Measurements from ENCODE around the gene GID8. TPM values are rescaled to one million over a fixed set of nuclear protein-coding genes. Genes with fewer than 3 reads are reported as not detected.

Gene GID8
- total and polyA plus RNA-seq, 9 of the 15 experiments (the other 6 are each of a cell fraction or from before 2014, with no cell fraction given), result 7.5 to 31.6 (median 22.2) TPM

DNA sequence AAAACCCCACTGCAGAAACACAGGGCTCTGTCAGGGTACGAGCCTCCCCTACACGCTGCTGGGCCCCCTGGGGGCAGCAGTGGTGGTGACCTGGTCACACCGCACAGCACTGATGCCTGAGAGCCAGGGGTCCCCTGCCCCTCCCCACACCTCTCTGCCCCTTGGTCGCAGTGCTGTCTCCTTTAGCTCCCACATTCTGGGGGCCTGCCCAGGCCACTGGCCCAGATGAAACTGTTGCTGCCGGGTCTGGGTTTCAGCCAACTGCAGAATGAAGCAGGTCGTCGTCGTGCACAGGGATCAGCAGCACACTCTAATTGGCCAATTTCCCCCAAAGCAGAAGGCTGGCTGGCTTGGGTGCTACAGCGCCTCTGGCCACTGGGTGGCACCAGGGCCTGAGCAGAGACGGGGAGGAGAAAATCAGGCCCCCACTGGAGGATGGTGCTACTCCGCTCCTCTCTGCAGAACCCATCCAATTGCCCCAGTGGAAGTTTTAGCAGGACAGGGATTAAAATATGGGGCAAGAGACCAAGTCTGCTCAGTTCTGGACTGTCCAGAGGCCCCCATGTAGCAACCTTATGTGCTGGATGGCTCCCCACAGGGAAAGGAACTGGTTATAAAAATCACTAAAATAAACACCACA, 37.8 kb upstream of the GID8 start (continued):
- TF ChIP-seq, protein P1, sequence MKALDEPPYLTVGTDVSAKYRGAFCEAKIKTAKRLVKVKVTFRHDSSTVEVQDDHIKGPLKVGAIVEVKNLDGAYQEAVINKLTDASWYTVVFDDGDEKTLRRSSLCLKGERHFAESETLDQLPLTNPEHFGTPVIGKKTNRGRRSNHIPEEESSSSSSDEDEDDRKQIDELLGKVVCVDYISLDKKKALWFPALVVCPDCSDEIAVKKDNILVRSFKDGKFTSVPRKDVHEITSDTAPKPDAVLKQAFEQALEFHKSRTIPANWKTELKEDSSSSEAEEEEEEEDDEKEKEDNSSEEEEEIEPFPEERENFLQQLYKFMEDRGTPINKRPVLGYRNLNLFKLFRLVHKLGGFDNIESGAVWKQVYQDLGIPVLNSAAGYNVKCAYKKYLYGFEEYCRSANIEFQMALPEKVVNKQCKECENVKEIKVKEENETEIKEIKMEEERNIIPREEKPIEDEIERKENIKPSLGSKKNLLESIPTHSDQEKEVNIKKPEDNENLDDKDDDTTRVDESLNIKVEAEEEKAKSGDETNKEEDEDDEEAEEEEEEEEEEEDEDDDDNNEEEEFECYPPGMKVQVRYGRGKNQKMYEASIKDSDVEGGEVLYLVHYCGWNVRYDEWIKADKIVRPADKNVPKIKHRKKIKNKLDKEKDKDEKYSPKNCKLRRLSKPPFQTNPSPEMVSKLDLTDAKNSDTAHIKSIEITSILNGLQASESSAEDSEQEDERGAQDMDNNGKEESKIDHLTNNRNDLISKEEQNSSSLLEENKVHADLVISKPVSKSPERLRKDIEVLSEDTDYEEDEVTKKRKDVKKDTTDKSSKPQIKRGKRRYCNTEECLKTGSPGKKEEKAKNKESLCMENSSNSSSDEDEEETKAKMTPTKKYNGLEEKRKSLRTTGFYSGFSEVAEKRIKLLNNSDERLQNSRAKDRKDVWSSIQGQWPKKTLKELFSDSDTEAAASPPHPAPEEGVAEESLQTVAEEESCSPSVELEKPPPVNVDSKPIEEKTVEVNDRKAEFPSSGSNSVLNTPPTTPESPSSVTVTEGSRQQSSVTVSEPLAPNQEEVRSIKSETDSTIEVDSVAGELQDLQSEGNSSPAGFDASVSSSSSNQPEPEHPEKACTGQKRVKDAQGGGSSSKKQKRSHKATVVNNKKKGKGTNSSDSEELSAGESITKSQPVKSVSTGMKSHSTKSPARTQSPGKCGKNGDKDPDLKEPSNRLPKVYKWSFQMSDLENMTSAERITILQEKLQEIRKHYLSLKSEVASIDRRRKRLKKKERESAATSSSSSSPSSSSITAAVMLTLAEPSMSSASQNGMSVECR (CRISPR knock-in tag; IDR thresholded peaks at IDR 0.05), result no peak
- TF ChIP-seq, protein P2, sequence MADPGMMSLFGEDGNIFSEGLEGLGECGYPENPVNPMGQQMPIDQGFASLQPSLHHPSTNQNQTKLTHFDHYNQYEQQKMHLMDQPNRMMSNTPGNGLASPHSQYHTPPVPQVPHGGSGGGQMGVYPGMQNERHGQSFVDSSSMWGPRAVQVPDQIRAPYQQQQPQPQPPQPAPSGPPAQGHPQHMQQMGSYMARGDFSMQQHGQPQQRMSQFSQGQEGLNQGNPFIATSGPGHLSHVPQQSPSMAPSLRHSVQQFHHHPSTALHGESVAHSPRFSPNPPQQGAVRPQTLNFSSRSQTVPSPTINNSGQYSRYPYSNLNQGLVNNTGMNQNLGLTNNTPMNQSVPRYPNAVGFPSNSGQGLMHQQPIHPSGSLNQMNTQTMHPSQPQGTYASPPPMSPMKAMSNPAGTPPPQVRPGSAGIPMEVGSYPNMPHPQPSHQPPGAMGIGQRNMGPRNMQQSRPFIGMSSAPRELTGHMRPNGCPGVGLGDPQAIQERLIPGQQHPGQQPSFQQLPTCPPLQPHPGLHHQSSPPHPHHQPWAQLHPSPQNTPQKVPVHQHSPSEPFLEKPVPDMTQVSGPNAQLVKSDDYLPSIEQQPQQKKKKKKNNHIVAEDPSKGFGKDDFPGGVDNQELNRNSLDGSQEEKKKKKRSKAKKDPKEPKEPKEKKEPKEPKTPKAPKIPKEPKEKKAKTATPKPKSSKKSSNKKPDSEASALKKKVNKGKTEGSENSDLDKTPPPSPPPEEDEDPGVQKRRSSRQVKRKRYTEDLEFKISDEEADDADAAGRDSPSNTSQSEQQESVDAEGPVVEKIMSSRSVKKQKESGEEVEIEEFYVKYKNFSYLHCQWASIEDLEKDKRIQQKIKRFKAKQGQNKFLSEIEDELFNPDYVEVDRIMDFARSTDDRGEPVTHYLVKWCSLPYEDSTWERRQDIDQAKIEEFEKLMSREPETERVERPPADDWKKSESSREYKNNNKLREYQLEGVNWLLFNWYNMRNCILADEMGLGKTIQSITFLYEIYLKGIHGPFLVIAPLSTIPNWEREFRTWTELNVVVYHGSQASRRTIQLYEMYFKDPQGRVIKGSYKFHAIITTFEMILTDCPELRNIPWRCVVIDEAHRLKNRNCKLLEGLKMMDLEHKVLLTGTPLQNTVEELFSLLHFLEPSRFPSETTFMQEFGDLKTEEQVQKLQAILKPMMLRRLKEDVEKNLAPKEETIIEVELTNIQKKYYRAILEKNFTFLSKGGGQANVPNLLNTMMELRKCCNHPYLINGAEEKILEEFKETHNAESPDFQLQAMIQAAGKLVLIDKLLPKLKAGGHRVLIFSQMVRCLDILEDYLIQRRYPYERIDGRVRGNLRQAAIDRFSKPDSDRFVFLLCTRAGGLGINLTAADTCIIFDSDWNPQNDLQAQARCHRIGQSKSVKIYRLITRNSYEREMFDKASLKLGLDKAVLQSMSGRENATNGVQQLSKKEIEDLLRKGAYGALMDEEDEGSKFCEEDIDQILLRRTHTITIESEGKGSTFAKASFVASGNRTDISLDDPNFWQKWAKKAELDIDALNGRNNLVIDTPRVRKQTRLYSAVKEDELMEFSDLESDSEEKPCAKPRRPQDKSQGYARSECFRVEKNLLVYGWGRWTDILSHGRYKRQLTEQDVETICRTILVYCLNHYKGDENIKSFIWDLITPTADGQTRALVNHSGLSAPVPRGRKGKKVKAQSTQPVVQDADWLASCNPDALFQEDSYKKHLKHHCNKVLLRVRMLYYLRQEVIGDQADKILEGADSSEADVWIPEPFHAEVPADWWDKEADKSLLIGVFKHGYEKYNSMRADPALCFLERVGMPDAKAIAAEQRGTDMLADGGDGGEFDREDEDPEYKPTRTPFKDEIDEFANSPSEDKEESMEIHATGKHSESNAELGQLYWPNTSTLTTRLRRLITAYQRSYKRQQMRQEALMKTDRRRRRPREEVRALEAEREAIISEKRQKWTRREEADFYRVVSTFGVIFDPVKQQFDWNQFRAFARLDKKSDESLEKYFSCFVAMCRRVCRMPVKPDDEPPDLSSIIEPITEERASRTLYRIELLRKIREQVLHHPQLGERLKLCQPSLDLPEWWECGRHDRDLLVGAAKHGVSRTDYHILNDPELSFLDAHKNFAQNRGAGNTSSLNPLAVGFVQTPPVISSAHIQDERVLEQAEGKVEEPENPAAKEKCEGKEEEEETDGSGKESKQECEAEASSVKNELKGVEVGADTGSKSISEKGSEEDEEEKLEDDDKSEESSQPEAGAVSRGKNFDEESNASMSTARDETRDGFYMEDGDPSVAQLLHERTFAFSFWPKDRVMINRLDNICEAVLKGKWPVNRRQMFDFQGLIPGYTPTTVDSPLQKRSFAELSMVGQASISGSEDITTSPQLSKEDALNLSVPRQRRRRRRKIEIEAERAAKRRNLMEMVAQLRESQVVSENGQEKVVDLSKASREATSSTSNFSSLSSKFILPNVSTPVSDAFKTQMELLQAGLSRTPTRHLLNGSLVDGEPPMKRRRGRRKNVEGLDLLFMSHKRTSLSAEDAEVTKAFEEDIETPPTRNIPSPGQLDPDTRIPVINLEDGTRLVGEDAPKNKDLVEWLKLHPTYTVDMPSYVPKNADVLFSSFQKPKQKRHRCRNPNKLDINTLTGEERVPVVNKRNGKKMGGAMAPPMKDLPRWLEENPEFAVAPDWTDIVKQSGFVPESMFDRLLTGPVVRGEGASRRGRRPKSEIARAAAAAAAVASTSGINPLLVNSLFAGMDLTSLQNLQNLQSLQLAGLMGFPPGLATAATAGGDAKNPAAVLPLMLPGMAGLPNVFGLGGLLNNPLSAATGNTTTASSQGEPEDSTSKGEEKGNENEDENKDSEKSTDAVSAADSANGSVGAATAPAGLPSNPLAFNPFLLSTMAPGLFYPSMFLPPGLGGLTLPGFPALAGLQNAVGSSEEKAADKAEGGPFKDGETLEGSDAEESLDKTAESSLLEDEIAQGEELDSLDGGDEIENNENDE (IDR thresholded peaks at IDR 0.05; ENCODE audit: low read depth, low read length), result no peak
- TF ChIP-seq KLF1 (tag; IDR thresholded peaks at IDR 0.05), result no peak
- TF ChIP-seq NCOA6 (IDR thresholded peaks at IDR 0.05), result no peak
- TF ChIP-seq, protein P3, sequence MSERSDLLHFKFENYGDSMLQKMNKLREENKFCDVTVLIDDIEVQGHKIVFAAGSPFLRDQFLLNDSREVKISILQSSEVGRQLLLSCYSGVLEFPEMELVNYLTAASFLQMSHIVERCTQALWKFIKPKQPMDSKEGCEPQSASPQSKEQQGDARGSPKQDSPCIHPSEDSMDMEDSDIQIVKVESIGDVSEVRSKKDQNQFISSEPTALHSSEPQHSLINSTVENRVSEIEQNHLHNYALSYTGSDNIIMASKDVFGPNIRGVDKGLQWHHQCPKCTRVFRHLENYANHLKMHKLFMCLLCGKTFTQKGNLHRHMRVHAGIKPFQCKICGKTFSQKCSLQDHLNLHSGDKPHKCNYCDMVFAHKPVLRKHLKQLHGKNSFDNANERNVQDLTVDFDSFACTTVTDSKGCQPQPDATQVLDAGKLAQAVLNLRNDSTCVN (CRISPR knock-in tag; IDR thresholded peaks at IDR 0.05), result no peak
- TF ChIP-seq, protein P4, sequence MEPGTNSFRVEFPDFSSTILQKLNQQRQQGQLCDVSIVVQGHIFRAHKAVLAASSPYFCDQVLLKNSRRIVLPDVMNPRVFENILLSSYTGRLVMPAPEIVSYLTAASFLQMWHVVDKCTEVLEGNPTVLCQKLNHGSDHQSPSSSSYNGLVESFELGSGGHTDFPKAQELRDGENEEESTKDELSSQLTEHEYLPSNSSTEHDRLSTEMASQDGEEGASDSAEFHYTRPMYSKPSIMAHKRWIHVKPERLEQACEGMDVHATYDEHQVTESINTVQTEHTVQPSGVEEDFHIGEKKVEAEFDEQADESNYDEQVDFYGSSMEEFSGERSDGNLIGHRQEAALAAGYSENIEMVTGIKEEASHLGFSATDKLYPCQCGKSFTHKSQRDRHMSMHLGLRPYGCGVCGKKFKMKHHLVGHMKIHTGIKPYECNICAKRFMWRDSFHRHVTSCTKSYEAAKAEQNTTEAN (CRISPR knock-in tag; IDR thresholded peaks at IDR 0.05), result no peak
- TF ChIP-seq HDAC1 (IDR thresholded peaks at IDR 0.05), result no peak
- peak; percentile 32 for TF ChIP-seq CCNT2 (IDR thresholded peaks at IDR 0.05; ENCODE audit: borderline replicate concordance, extremely low read depth, insufficient read length, low read depth, low read length)
